ENCODE results near the gene TRIM69.
"Not testable (repeated sequence)": the region's sequence is repeated elsewhere in the genome, so short reads cannot be mapped to it uniquely, and the experiment has no call there.

Gene TRIM69

GRCh38 chr15:44736181-44736765, at the start of gene TRIM69:
TSS of gene TRIM69 (plus strand) at chr15:44736528. CDS start at chr15:44736705, 177 bp downstream.
- no peak for TF ChIP-seq CTCF (IDR thresholded peaks at IDR 0.05; ENCODE audit: borderline replicate concordance, control extremely low read depth, extremely low read depth, insufficient read depth, missing control alignments)
- peak; percentile 20 for DNase-seq (ENCODE audit: low spot score)
- in situ Hi-C loops (cut with MboI; ENCODE audit: low sequenced_read_pairs, unreplicated experiment), result loop anchor here (10.0 kb wide), 1 partner anchor 151 kb away; no protein-coding TSS in a partner anchor

- in situ Hi-C loops (cut with MboI; ENCODE audit: low sequenced_read_pairs, unreplicated experiment); DNase-seq (ENCODE audit: low spot score): not testable (repeated sequence)
These were observed 47.0 kb upstream of the TRIM69 start for GRCh38 chr15:44689318-44689717.

- DNase-seq (ENCODE audit: low spot score); in situ Hi-C loops (cut with MboI; ENCODE audit: low sequenced_read_pairs, unreplicated experiment): not testable (repeated sequence)
These were observed 46.1 kb upstream of the TRIM69 start for GRCh38 chr15:44690245-44690644.

- no peak for DNase-seq (ENCODE audit: low spot score)
- in situ Hi-C loops (cut with MboI; ENCODE audit: low sequenced_read_pairs, unreplicated experiment), result no loop called here
- TF ChIP-seq CTCF (IDR thresholded peaks at IDR 0.05; ENCODE audit: borderline replicate concordance, control extremely low read depth, extremely low read depth, insufficient read depth, missing control alignments), result no peak
These were observed 43.7 kb upstream of the TRIM69 start for GRCh38 chr15:44692659-44693058.

GRCh38 chr15:44694416-44694815, 41.9 kb upstream of the TRIM69 start:
- TF ChIP-seq CTCF (IDR thresholded peaks at IDR 0.05; ENCODE audit: borderline replicate concordance, control extremely low read depth, extremely low read depth, insufficient read depth, missing control alignments), result no peak
- in situ Hi-C loops (cut with MboI; ENCODE audit: low sequenced_read_pairs, unreplicated experiment), result no loop called here

GRCh38 chr15:44695294-44695693, 41.0 kb upstream of the TRIM69 start:
- in situ Hi-C loops (cut with MboI; ENCODE audit: low sequenced_read_pairs, unreplicated experiment), result no loop called here
- DNase-seq (ENCODE audit: low spot score), result no peak
- TF ChIP-seq CTCF (IDR thresholded peaks at IDR 0.05; ENCODE audit: borderline replicate concordance, control extremely low read depth, extremely low read depth, insufficient read depth, missing control alignments), result no peak

More at GRCh38 chr15:44694416-44694815, 41.9 kb upstream of the TRIM69 start:
- DNase-seq (ENCODE audit: low spot score), result no peak

GRCh38 chr15:44697014-44697413, 39.3 kb upstream of the TRIM69 start:
- no peak for DNase-seq (ENCODE audit: low spot score)
- in situ Hi-C loops (cut with MboI; ENCODE audit: low sequenced_read_pairs, unreplicated experiment), result no loop called here
- no peak for TF ChIP-seq CTCF (IDR thresholded peaks at IDR 0.05; ENCODE audit: borderline replicate concordance, control extremely low read depth, extremely low read depth, insufficient read depth, missing control alignments)

GRCh38 chr15:44698641-44699040, 37.7 kb upstream of the TRIM69 start:
- TF ChIP-seq CTCF (IDR thresholded peaks at IDR 0.05; ENCODE audit: borderline replicate concordance, control extremely low read depth, extremely low read depth, insufficient read depth, missing control alignments), result no peak
- in situ Hi-C loops (cut with MboI; ENCODE audit: low sequenced_read_pairs, unreplicated experiment), result no loop called here

GRCh38 chr15:44700676-44701075, 35.7 kb upstream of the TRIM69 start:
- in situ Hi-C loops (cut with MboI; ENCODE audit: low sequenced_read_pairs, unreplicated experiment), result not testable (repeated sequence)

More at GRCh38 chr15:44698641-44699040, 37.7 kb upstream of the TRIM69 start:
- no peak for DNase-seq (ENCODE audit: low spot score)

More at GRCh38 chr15:44700676-44701075, 35.7 kb upstream of the TRIM69 start:
- DNase-seq (ENCODE audit: low spot score), result not testable (repeated sequence)

Measured in GM13976 (cell line).